Ishikawa (cell line): ENCODE measurements around the gene NFKB1.

ENCODE experiments used
- CEBPB ChIP-seq: IDR thresholded peaks from 2 replicates; pipeline ENCODE4 v1.6.1; 2012
- CREB1 ChIP-seq: IDR thresholded peaks from 2 replicates; pipeline ENCODE4 v1.6.1; 2012; ENCODE audit warnings: low read depth
- EGR1 ChIP-seq: IDR thresholded peaks from 2 replicates; pipeline ENCODE4 v1.6.1; 2012
- EP300 ChIP-seq: IDR thresholded peaks from 2 replicates; pipeline ENCODE4 v1.6.1; 2012; ENCODE audit warnings: borderline replicate concordance
- MAX ChIP-seq: IDR thresholded peaks from 2 replicates; pipeline ENCODE4 v1.6.1; 2012
- RAD21 ChIP-seq: IDR thresholded peaks from 2 replicates; pipeline ENCODE4 v1.6.1; 2012; ENCODE audit warnings: low read depth
- TAF1 ChIP-seq: IDR thresholded peaks from 2 replicates; pipeline ENCODE4 v1.6.1; 2012; ENCODE audit warnings: low read depth, mild to moderate bottlenecking
- TCF12 ChIP-seq: IDR thresholded peaks from 2 replicates; pipeline ENCODE4 v1.6.1; 2012; ENCODE audit warnings: low read depth
- YY1 ChIP-seq: IDR thresholded peaks from 2 replicates; pipeline ENCODE4 v1.6.1; 2012; ENCODE audit warnings: low read depth
- ZBTB7A ChIP-seq: IDR thresholded peaks from 2 replicates; pipeline ENCODE4 v1.6.1; 2012; ENCODE audit warnings: low read depth
- TF ChIP-seq, protein P1 (sequence below): IDR thresholded peaks from 2 replicates; pipeline ENCODE4 v1.6.1; 2012; ENCODE audit warnings: low read depth, mild to moderate bottlenecking
- TF ChIP-seq, protein P2 (sequence below): IDR thresholded peaks from 2 replicates; pipeline ENCODE4 v1.6.1; 2012

GRCh38 chr4:102530986-102531385, 29.8 kb downstream of the NFKB1 start:
- TF ChIP-seq TCF12 (no peak), EP300 (no peak), CEBPB (no peak), RAD21 (no peak), CREB1 (no peak), EGR1 (no peak), ZBTB7A (no peak), MAX (no peak), TAF1 (no peak), YY1 (no peak)
- TF ChIP-seq, protein P1, sequence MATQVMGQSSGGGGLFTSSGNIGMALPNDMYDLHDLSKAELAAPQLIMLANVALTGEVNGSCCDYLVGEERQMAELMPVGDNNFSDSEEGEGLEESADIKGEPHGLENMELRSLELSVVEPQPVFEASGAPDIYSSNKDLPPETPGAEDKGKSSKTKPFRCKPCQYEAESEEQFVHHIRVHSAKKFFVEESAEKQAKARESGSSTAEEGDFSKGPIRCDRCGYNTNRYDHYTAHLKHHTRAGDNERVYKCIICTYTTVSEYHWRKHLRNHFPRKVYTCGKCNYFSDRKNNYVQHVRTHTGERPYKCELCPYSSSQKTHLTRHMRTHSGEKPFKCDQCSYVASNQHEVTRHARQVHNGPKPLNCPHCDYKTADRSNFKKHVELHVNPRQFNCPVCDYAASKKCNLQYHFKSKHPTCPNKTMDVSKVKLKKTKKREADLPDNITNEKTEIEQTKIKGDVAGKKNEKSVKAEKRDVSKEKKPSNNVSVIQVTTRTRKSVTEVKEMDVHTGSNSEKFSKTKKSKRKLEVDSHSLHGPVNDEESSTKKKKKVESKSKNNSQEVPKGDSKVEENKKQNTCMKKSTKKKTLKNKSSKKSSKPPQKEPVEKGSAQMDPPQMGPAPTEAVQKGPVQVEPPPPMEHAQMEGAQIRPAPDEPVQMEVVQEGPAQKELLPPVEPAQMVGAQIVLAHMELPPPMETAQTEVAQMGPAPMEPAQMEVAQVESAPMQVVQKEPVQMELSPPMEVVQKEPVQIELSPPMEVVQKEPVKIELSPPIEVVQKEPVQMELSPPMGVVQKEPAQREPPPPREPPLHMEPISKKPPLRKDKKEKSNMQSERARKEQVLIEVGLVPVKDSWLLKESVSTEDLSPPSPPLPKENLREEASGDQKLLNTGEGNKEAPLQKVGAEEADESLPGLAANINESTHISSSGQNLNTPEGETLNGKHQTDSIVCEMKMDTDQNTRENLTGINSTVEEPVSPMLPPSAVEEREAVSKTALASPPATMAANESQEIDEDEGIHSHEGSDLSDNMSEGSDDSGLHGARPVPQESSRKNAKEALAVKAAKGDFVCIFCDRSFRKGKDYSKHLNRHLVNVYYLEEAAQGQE = no peak
- TF ChIP-seq, protein P2, sequence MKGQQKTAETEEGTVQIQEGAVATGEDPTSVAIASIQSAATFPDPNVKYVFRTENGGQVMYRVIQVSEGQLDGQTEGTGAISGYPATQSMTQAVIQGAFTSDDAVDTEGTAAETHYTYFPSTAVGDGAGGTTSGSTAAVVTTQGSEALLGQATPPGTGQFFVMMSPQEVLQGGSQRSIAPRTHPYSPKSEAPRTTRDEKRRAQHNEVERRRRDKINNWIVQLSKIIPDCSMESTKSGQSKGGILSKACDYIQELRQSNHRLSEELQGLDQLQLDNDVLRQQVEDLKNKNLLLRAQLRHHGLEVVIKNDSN = no peak
